Endothelial cell of umbilical vein (primary cell): Measurements from ENCODE around the gene ALK. TPM values are rescaled to one million over a fixed set of nuclear protein-coding genes. Genes with fewer than 3 reads are reported as not detected.

ENCODE experiments used
- BruUV-seq: library from RNA; stranded (reverse); fragments of 400-500 nt; replicated peaks from 2 replicates; lab custom pipeline; 2021; lab: Mats Ljungman, UMichigan
- CTCF ChIA-PET: fragments of 300-600, 350-600 bp; sonication (Branson Sonifier 250); formaldehyde crosslinking; loops from one replicate; lab custom pipeline; 2021; ENCODE audit warnings: antibody characterized with exemption, inconsistent platforms; lab: Charles Lee
- POLR2A ChIA-PET: fragments of 300-600, 350-600 bp; sonication (Branson Sonifier 250); formaldehyde crosslinking; loops from one replicate; lab custom pipeline; 2021; ENCODE audit warnings: antibody characterized with exemption, inconsistent platforms; lab: Charles Lee
- DNase-seq: peaks from one replicate; pipeline ENCODE4 v3.0.0-alpha.2; 2011; ENCODE audit warnings: low read depth, low spot score
- FAIRE-seq: peaks from 2 replicates; lab custom pipeline; 2011; peaks lifted over from hg19 to GRCh38; lab: Jason Lieb, UNC
- H2AFZ ChIP-seq: 2 replicates; pipeline ENCODE4 v1.6.0; 2012; ENCODE audit warnings: low read depth, low read length, control low read depth, inconsistent platforms
- H3K27ac ChIP-seq: 2 replicates; pipeline ENCODE4 v1.5.1; 2011; ENCODE audit warnings: low read depth, mild to moderate bottlenecking, control low read depth, low read length, moderate library complexity; ENCODE audit not compliant: insufficient read depth
- H3K27me3 ChIP-seq, 2 experiments: 2 replicates each; pipeline versions ENCODE4 v1.6.0 to v1.6.1; 2011; ENCODE audit warnings: low read length in 2 of 2, mixed read lengths in 1 of 2; ENCODE audit not compliant: control insufficient read depth in 2 of 2, insufficient read depth in 2 of 2
- H3K36me3 ChIP-seq, 2 experiments: 2 replicates in 1 of 2; 3 replicates in 1 of 2; pipeline ENCODE4 v1.5.1; 2011; ENCODE audit warnings: low read length in 2 of 2, mild to moderate bottlenecking in 1 of 2, moderate library complexity in 1 of 2; ENCODE audit not compliant: control insufficient read depth in 2 of 2, insufficient read depth in 2 of 2; ENCODE audit errors: extremely low read depth in 1 of 2
- H3K4me1 ChIP-seq: 3 replicates; pipeline ENCODE4 v1.5.1; 2011; ENCODE audit warnings: mild to moderate bottlenecking, low read length; ENCODE audit not compliant: control insufficient read depth, insufficient read depth; ENCODE audit errors: extremely low read depth
- H3K4me2 ChIP-seq: 2 replicates; pipeline ENCODE4 v1.6.1; 2011; ENCODE audit warnings: low read length, control low read depth, mixed read lengths; ENCODE audit not compliant: insufficient read depth
- H3K4me3 ChIP-seq, 3 experiments: fragments of 200-600 bp in 1 of 3; sonication (generic), shearing (Covaris generic) in 1 of 3; replicated peaks in 1 of 3; 2 replicates each; pipeline ENCODE4 v1.5.1; 2011 to 2016; ENCODE audit warnings: control low read depth in 3 of 3, low read length in 3 of 3, mild to moderate bottlenecking in 2 of 3, inconsistent platforms in 1 of 3, low read depth in 1 of 3, moderate library complexity in 1 of 3; ENCODE audit not compliant: insufficient read depth in 1 of 3
- H3K79me2 ChIP-seq: 2 replicates; pipeline ENCODE4 v1.6.0; 2012; ENCODE audit warnings: low read length, inconsistent platforms; ENCODE audit not compliant: control insufficient read depth, insufficient read depth
- H3K9ac ChIP-seq: replicated peaks from 2 replicates; pipeline ENCODE3; 2011; ENCODE audit warnings: low read length, control low read depth; ENCODE audit not compliant: insufficient read depth; ENCODE audit errors: extremely low read depth
- H3K9me1 ChIP-seq: replicated peaks from 3 replicates; pipeline ENCODE4 v1.6.0; 2011; ENCODE audit warnings: mild to moderate bottlenecking, low read length; ENCODE audit not compliant: control insufficient read depth, insufficient read depth; ENCODE audit errors: extremely low read depth
- H3K9me3 ChIP-seq: replicated peaks from 2 replicates; pipeline ENCODE4 v1.5.1; 2012; ENCODE audit warnings: low read length, inconsistent platforms; ENCODE audit not compliant: control insufficient read depth, insufficient read depth
- H4K20me1 ChIP-seq: replicated peaks from 2 replicates; pipeline ENCODE3; 2011; ENCODE audit warnings: mild to moderate bottlenecking, low read length; ENCODE audit not compliant: control insufficient read depth, insufficient read depth; ENCODE audit errors: extremely low read depth
- EZH2 ChIP-seq: IDR thresholded peaks from 2 replicates; pipeline ENCODE4 v1.6.1; 2012; ENCODE audit warnings: borderline replicate concordance, low read depth, mild to moderate bottlenecking, moderate library complexity, low read length, inconsistent platforms; ENCODE audit not compliant: severe bottlenecking
- FOS ChIP-seq: IDR thresholded peaks from 2 replicates; pipeline ENCODE4 v1.6.1; 2011; ENCODE audit warnings: mild to moderate bottlenecking, low read length, moderate library complexity, borderline replicate concordance; ENCODE audit not compliant: insufficient read depth
- GATA2 ChIP-seq: IDR thresholded peaks from 2 replicates; pipeline ENCODE4 v1.7.0; 2011; ENCODE audit warnings: low read depth, mild to moderate bottlenecking, moderate library complexity, mixed read lengths, low read length; ENCODE audit not compliant: insufficient read length, insufficient read depth
- JUN ChIP-seq: IDR thresholded peaks from 2 replicates; pipeline ENCODE4 v1.6.1; 2011; ENCODE audit warnings: borderline replicate concordance, low read depth; ENCODE audit not compliant: insufficient read length, insufficient read depth
- MYC ChIP-seq: IDR thresholded peaks from one replicate; pipeline ENCODE4 v1.6.1; 2011; ENCODE audit warnings: mild to moderate bottlenecking, low read depth, low read length
- POLR2A ChIP-seq: IDR thresholded peaks from 2 replicates; pipeline ENCODE4 v1.6.1; 2012; ENCODE audit warnings: low read depth, mild to moderate bottlenecking, control low read depth, low read length
- POLR2AphosphoS5 ChIP-seq: IDR thresholded peaks from 2 replicates; pipeline ENCODE4 v1.6.1; 2012; ENCODE audit warnings: low read depth, mild to moderate bottlenecking, control low read depth, low read length, moderate library complexity; ENCODE audit not compliant: insufficient read depth
- dilution Hi-C: fragments of 300-500 bp; cut with MboI; formaldehyde crosslinking; loops from one replicate; pipeline ENCODE4 v1.15.0; 2019; ENCODE audit warnings: low sequenced_read_pairs; ENCODE audit not compliant: extremely low pct_ligation_motif_present
- intact Hi-C: fragments of 100-400 bp; cut with micrococcal nuclease; formaldehyde crosslinking; loops from one replicate; pipeline ENCODE4 v1.10.0; 2022
- polyA plus RNA-seq, 4 experiments: library from polyadenylated mRNA; depleted of rRNA in 3 of 4; stranded (reverse) in 3 of 4; unstranded in 1 of 4; fragments of >200 nt; gene quantifications; 2 replicates each; pipeline versions ENCODE4 v1.2.1 to v1.2.3, GENCODE V29; 2011 to 2012; ENCODE audit warnings: missing spikeins in 1 of 4
- total RNA-seq: library from RNA; stranded (reverse); gene quantifications from 2 replicates; pipeline ENCODE4 v1.2.3, GENCODE V29; 2021
- TF ChIP-seq, protein P1 (sequence below), 2 donors: IDR thresholded peaks; 1 replicate in 1 of 2; 2 replicates in 1 of 2; pipeline ENCODE4 v1.5.1; 2011; ENCODE audit warnings: low read length in 2 of 2, mild to moderate bottlenecking in 2 of 2, moderate library complexity in 2 of 2, control low read depth in 1 of 2, inconsistent platforms in 1 of 2, low read depth in 1 of 2; ENCODE audit not compliant: insufficient read depth in 1 of 2; ENCODE audit errors: extremely low read depth in 1 of 2
- TF ChIP-seq, protein P2 (sequence below): IDR thresholded peaks from 2 replicates; pipeline ENCODE4 v1.6.1; 2011; ENCODE audit not compliant: insufficient read depth, insufficient read length

Gene ALK
- total and polyA plus RNA-seq, 2 donors (not counting 3 experiments of a cell fraction or from before 2014, with no cell fraction given): not detected

DNA sequence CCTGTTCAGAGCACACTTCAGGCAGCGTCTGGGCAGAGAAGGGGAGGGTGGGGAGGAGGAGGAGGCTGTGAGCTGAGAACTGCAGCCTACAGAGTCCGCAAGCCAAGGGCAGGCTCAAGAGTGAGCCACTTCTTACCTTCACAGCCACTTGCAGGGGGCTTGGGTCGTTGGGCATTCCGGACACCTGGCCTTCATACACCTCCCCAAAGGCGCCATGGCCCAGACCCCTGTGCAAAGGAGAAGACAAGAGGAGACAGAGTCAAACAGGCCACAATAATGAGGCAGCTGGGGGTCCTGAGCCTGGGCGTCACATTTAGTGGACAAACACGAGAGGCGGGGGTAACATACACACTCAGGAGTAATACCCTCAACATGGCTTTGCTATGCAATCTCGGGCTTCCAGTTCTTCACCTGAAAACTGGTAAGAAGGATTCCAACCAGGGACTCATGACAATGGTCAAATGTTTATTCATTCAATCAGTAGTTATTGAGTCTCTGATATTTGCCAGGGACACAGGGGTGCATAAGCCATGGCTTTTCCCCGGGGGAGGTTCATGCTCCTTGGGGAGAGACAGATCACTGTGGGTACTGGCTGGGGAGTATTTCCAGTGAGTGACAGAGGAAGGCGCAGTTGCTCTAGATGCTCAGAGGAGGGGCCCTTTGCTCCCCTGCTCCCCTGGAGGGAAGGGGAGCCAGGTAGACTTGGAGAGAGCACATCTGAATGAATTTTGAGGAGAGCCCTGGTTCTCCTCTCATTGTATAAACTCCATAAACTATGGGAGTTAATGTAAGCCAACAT lies 698.8 kb downstream of the ALK start:
- DNase-seq (no peak), FAIRE-seq (no peak)
- peaks cover 0 to 1% of the 10 kb centered on the region in 2 experiments for H3K27me3 ChIP-seq
- no peaks in the 10 kb centered on the region for H3K36me3 ChIP-seq
- H3K4me1 ChIP-seq: no peaks in the 10 kb centered on the region
- no peak overlapping the region for H3K27ac ChIP-seq
- H2AFZ ChIP-seq: no peak overlapping the region
- intact Hi-C loops: no loop called here
- POLR2A ChIA-PET: no interaction called here
- dilution Hi-C loops: no loop called here
- H3K9me1 ChIP-seq: no peaks in the 10 kb centered on the region
- CTCF ChIA-PET: no interaction called here
- no peak overlapping the region for H3K9ac ChIP-seq
- H3K4me3 ChIP-seq: no peak overlapping the region
- H3K9me3 ChIP-seq: no peaks in the 10 kb centered on the region
- H3K79me2 ChIP-seq: no peaks in the 10 kb centered on the region
- H3K4me2 ChIP-seq: no peak overlapping the region
- no TSS peak for BruUV-seq
- no peak for TF ChIP-seq POLR2AphosphoS5
- H4K20me1 ChIP-seq: no peaks in the 10 kb centered on the region

DNA sequence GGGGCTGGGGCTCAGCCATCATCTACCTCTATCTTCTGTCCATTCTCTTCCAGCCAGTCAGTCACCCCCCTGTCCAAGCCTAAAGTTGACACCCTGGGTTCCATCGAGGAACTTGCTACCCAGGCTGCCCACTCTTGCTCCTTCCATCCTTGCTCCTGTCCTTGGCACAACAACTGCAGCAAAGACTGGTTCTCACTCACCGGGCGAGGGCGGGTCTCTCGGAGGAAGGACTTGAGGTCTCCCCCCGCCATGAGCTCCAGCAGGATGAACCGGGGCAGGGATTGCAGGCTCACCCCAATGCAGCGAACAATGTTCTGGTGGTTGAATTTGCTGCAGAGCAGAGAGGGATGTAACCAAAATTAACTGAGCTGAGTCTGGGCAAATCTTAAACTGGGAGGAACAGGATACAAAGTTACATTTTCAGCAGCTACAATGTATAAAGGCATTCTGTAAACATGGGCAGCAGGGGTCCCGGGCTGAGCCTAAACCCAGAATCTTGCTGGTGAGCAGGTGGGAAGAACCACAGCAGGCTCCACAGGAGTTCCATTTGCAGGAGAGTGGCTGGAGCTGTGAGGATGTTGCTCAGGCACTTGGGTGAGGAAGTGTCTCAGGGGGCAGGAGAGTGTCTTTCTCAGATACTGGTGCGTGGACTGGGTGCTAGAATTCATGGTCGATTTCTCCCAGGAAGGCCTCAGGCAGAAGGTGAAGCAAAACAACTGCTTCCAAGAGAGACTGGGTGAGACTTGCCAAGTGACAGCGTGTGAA lies 700.7 kb downstream of the ALK start:
- H4K20me1 ChIP-seq: no peaks in the 10 kb centered on the region
- dilution Hi-C loops: no loop called here
- H2AFZ ChIP-seq: no peak overlapping the region
- POLR2A ChIA-PET: no interaction called here
- H3K9ac ChIP-seq: no peak overlapping the region
- no peaks in the 10 kb centered on the region for H3K4me1 ChIP-seq
- no peaks in the 10 kb centered on the region for H3K9me1 ChIP-seq
- H3K27ac ChIP-seq: no peak overlapping the region
- H3K27me3 ChIP-seq: peaks cover 0 to 1% of the 10 kb centered on the region in 2 experiments
- no peaks in the 10 kb centered on the region for H3K79me2 ChIP-seq
- CTCF ChIA-PET: no interaction called here
- no TSS peak for BruUV-seq
- no peaks in the 10 kb centered on the region for H3K36me3 ChIP-seq
- FAIRE-seq (no peak), DNase-seq (no peak)
- H3K9me3 ChIP-seq: no peaks in the 10 kb centered on the region
- no peak overlapping the region for H3K4me3 ChIP-seq
- H3K4me2 ChIP-seq: no peak overlapping the region
- intact Hi-C loops: no loop called here
- TF ChIP-seq GATA2 (no peak), JUN (no peak), EZH2 (no peak), MYC (no peak), FOS (no peak), POLR2A (no peak), POLR2AphosphoS5 (no peak)
- TF ChIP-seq, protein P1, sequence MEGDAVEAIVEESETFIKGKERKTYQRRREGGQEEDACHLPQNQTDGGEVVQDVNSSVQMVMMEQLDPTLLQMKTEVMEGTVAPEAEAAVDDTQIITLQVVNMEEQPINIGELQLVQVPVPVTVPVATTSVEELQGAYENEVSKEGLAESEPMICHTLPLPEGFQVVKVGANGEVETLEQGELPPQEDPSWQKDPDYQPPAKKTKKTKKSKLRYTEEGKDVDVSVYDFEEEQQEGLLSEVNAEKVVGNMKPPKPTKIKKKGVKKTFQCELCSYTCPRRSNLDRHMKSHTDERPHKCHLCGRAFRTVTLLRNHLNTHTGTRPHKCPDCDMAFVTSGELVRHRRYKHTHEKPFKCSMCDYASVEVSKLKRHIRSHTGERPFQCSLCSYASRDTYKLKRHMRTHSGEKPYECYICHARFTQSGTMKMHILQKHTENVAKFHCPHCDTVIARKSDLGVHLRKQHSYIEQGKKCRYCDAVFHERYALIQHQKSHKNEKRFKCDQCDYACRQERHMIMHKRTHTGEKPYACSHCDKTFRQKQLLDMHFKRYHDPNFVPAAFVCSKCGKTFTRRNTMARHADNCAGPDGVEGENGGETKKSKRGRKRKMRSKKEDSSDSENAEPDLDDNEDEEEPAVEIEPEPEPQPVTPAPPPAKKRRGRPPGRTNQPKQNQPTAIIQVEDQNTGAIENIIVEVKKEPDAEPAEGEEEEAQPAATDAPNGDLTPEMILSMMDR (IDR thresholded peaks at IDR 0.05; ENCODE audit: extremely low read depth in 1 of 2, insufficient read depth in 1 of 2, low read depth in 1 of 2, low read length in 2 of 2): no peak
- TF ChIP-seq, protein P2, sequence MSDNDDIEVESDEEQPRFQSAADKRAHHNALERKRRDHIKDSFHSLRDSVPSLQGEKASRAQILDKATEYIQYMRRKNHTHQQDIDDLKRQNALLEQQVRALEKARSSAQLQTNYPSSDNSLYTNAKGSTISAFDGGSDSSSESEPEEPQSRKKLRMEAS: no peak
